ENCODE measurements around the gene ARPP21. TPM values are rescaled to one million over a fixed set of nuclear protein-coding genes. Genes with fewer than 3 reads are reported as not detected.

The ARPP21 gene
- total RNA-seq, 4 donors from 2014 or later = 58.7 to 93.8 (median 67.5) TPM

DNA sequence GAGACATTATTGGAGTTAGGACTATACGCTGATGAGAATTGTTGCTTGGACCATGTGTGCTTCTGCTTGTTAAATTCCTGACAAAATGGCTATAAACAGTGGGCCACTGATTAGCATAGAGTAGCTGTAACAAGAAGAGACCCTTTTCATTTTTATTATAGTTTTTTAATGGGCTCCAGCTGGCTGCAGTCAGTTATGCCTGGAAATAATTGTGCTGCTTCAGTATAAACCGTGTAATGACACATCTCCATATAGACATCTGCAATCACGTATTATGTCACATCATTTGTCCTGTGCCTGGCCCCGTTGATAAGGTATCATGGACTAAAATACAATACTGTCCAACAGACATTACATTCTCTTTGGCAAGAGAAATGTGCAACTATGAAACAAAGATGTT lies 50.9 kb downstream of the ARPP21 start:
- intact Hi-C loops (cut with DNase I; ENCODE audit: low total_unique reads) (no loop called here), in situ Hi-C loops (cut with MboI; ENCODE audit: low sequenced_read_pairs in 4 of 4) (no loop called here)
- no peak overlapping the region for H3K27ac ChIP-seq
- H3K9me3 ChIP-seq = no peaks in the 10 kb centered on the region
- no peaks in the 10 kb centered on the region for H3K27me3 ChIP-seq
- ATAC-seq (no peak), DNase-seq (no peak)
- H3K4me1 ChIP-seq = no peaks in the 10 kb centered on the region
- TF ChIP-seq, protein P1, sequence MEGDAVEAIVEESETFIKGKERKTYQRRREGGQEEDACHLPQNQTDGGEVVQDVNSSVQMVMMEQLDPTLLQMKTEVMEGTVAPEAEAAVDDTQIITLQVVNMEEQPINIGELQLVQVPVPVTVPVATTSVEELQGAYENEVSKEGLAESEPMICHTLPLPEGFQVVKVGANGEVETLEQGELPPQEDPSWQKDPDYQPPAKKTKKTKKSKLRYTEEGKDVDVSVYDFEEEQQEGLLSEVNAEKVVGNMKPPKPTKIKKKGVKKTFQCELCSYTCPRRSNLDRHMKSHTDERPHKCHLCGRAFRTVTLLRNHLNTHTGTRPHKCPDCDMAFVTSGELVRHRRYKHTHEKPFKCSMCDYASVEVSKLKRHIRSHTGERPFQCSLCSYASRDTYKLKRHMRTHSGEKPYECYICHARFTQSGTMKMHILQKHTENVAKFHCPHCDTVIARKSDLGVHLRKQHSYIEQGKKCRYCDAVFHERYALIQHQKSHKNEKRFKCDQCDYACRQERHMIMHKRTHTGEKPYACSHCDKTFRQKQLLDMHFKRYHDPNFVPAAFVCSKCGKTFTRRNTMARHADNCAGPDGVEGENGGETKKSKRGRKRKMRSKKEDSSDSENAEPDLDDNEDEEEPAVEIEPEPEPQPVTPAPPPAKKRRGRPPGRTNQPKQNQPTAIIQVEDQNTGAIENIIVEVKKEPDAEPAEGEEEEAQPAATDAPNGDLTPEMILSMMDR (IDR thresholded peaks at IDR 0.05 in 4 of 5, conservative IDR thresholded peaks at IDR 0.05 in 1 of 5) = no peak
- no peak overlapping the region for H3K4me3 ChIP-seq
- H3K36me3 ChIP-seq = peaks cover 0 to 51% of the 10 kb centered on the region in 2 donors

DNA sequence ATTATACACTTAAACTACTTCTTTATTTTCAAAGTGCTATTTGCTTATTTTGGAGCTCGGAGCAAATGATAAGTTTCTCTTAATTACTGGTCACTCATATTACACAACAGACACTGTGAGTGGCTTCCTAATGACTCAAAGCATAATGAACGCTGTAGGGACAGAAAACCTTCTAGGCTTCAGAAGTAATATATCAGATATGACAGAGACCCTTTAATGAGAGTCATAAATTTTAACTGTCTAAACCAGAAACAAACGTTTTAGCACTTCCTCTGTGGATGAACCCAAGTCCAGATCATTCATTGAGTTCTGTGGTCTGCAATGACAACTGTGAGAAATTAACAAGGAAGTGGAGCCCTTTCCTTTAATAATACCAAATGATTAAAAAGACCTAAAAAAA lies 66.6 kb downstream of the ARPP21 start:
- in situ Hi-C loops (cut with MboI; ENCODE audit: low sequenced_read_pairs in 4 of 4) (no loop called here), intact Hi-C loops (cut with DNase I; ENCODE audit: low total_unique reads) (no loop called here)
- TF ChIP-seq, protein P1 (IDR thresholded peaks at IDR 0.05 in 4 of 5, conservative IDR thresholded peaks at IDR 0.05 in 1 of 5) = no peak
- no peak for TF ChIP-seq POLR2A (IDR thresholded peaks at IDR 0.05)
- H3K4me1 ChIP-seq = no peaks in the 10 kb centered on the region
- no peak overlapping the region for H3K4me3 ChIP-seq
- no peaks in the 10 kb centered on the region for H3K9me3 ChIP-seq
- H3K27ac ChIP-seq = no peak overlapping the region
- DNase-seq (no peak), ATAC-seq (no peak)
- H3K27me3 ChIP-seq = no peaks in the 10 kb centered on the region
- peaks cover 0 to 46% of the 10 kb centered on the region in 2 donors for H3K36me3 ChIP-seq

DNA sequence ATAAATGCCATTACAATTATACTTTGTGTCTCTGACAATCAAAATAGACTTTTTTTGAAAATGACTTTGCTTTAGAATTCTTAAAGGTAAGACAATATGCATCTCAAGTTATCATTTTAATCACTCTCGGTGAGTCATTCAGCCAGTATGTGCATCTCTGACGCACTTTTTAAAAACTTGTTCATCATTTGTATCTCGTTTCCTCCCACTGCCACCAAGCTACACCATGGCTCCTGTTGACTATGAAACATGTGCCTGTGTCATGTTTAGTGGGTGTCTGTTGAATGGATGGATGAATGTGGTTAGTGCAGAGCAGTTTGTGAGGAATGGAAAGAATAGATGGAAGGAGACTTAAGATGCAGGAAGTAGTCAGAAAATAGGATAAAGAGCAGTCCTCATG lies 68.6 kb downstream of the ARPP21 start:
- Histone ChIP-seq H3K36me3 (peaks cover 0 to 51% of the 10 kb centered on the region in 2 donors), H3K9me3 (no peaks in the 10 kb centered on the region), H3K27me3 (no peaks in the 10 kb centered on the region), H3K4me3 (no peak overlapping the region), H3K4me1 (no peaks in the 10 kb centered on the region), H3K27ac (no peak overlapping the region)
- DNase-seq (no peak), ATAC-seq (no peak)
- in situ Hi-C loops (cut with MboI; ENCODE audit: low sequenced_read_pairs in 4 of 4) = no loop called here
- TF ChIP-seq, protein P1 (IDR thresholded peaks at IDR 0.05 in 4 of 5, conservative IDR thresholded peaks at IDR 0.05 in 1 of 5) = no peak
- TF ChIP-seq POLR2A (IDR thresholded peaks at IDR 0.05) = no peak
- intact Hi-C loops (cut with DNase I; ENCODE audit: low total_unique reads) = no loop called here

DNA sequence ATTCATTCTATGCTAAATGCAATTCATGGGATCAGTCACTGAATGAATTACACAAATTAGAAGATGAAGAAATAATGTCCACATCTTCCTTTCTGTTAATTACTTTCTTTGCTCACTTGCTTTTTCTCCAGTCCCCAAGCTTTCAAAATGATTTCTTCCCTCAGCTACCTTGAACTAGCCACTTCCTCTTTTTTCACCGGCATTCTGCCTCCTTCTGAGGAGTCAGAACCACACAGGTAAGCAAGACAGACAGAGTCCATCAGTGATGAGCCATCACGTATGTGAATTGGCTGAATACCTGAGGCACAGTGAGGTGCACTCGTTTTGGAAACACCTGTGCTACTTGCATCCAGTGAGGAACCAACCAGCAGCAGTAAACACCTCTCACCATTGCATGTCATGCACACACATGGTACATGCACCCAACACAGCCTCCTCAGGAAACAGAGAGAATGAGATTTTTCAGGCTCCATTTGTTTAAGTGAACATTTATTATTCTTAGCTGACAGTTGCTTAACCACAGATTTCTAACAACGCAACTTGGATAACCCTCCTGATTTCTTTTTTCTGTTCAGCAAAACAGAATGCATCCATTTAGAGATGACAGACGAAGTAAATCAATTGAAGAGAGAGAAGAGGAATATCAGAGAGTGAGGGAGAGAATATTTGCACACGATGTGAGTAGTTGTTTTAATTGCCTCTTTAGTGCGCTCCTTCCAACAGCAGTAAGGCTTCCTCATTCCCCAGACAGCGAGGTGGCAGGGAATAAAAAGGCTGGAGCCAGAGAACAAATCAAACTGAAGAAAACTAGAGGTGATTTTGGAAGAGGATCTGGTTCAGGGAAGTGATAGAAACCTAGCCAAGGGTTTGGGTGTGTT lies 69.3 kb downstream of the ARPP21 start:
- Histone ChIP-seq H3K4me1 (no peaks in the 10 kb centered on the region), H3K36me3 (peaks cover 0 to 55% of the 10 kb centered on the region in 2 donors), H3K27me3 (no peaks in the 10 kb centered on the region), H3K9me3 (no peaks in the 10 kb centered on the region), H3K27ac (no peak overlapping the region), H3K4me3 (no peak overlapping the region)
- ATAC-seq (no peak), DNase-seq (no peak)
- intact Hi-C loops (cut with DNase I; ENCODE audit: low total_unique reads) (no loop called here), in situ Hi-C loops (cut with MboI; ENCODE audit: low sequenced_read_pairs in 4 of 4) (no loop called here)
- no peak for TF ChIP-seq POLR2A (IDR thresholded peaks at IDR 0.05)
- TF ChIP-seq, protein P1 (IDR thresholded peaks at IDR 0.05 in 4 of 5, conservative IDR thresholded peaks at IDR 0.05 in 1 of 5) = no peak

Measured in gastrocnemius medialis (tissue), 4 donors.